Uterus (tissue), 2 donors: ENCODE results near the gene DYNLRB2.

Source experiments
- CTCF ChIP-seq, 4 experiments: fragments of 200-600 bp in 2 of 4; fragments of 450-650 bp in 2 of 4; sonication (generic) in 2 of 4; IDR thresholded peaks; one replicate each; pipeline ENCODE4 v1.5.1; 2016 to 2019; ENCODE audit warnings: antibody characterized with exemption in 4 of 4, mild to moderate bottlenecking in 2 of 4, moderate library complexity in 1 of 4
- POLR2A ChIP-seq, 2 donors: fragments of 450-650 bp; IDR thresholded peaks; one replicate each; pipeline ENCODE4 v1.6.1; 2016; ENCODE audit warnings: antibody characterized with exemption in 2 of 2, mild to moderate bottlenecking in 1 of 2, moderate library complexity in 1 of 2

GRCh38 chr16:80564394-80564793, 23.6 kb downstream of the DYNLRB2 start:
- no peak for TF ChIP-seq CTCF (IDR thresholded peaks at IDR 0.05)
- TF ChIP-seq POLR2A (IDR thresholded peaks at IDR 0.05) = no peak
